GM19193 (cell line): Measurements from ENCODE around the gene SHB.

Source experiments
- POLR2A ChIP-seq: IDR thresholded peaks from 4 replicates; pipeline ENCODE4 v1.6.1; 2011; ENCODE audit not compliant: insufficient read depth, insufficient read length; ENCODE audit errors: extremely low read depth

Gene SHB

DNA sequence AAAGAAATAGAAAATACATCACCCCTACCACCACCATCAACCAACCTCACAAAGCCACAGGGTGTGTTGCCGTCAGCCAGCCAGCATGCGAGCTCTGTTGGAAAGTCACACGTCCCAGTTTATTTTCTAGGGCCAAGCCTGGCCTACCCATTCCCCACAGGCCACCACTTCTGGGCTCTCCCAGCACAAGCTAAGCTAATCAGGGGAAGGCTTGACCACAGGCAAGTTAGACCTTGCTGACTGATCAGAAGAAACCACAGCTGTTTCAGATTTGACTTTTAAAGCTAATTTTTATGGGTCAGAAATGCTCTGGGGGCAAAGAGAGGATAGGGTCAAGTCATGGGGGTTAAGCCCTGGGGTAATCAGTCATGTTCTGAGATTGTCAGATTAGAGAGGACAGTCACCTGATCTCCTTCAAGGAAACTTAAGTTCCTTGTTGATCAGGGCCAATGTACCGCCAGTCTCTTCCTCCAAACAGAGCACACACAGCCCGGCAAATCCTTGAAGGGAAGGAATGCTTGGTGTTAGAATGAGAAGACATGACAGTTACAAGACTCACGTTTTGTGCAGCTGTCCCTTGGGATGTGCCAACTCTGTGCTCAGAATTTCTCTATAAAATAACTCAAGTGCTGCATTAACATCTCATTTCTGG, 7.6 kb downstream of the SHB start:
- TF ChIP-seq POLR2A, result no peak

DNA sequence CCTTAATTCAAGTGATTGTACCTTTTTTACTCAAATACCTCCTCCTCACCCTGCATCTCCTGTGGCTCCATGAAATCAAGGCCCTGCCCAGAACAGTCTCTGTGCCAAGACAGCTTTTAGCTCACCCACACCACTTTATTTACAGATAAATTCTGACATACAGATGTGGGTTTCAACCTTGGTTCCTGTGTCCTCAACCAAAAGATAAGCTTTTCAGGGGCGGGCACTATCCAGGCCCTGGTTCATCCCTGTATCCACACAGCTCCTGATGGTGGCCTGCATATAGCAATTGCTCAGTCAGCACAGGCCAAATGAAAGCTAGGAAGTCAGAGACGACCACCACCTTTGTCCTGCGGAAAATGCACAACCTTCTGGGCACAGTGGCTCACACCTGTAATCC, 8.3 kb downstream of the SHB start:
- no peak for TF ChIP-seq POLR2A

DNA sequence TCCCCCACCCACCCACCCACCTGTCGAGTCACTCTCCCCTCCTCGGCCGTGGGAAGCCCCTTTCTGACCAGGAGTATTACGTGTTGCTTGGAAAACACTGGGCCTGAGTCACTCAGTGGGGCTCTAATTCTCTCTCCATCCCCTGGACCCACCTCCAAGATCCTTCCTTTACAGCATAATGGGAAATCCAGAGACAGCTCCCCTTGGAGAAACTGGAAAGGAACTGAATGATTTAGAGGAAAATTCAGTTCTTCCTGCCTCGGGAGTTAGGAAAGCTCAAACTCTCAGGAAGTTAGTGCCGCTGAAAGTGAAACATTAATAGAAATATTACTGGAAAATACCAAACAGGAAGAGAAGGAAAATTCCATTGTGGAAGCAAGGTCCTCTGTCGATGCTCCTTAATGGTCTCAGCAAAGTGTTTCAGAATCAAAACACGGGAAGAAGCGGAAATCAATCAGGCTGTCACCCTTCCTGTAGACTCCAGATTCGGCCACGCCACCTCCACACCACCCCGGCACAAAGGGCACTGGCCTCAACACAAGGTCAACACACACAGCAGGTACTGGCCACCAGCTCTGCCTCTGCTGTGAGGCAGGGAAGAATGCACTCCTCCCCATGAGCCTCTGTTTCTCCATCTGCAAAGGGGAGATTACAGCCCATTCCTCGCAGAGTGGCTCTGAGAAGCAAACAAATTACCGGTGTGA, 9.6 kb downstream of the SHB start:
- TF ChIP-seq POLR2A, result no peak

DNA sequence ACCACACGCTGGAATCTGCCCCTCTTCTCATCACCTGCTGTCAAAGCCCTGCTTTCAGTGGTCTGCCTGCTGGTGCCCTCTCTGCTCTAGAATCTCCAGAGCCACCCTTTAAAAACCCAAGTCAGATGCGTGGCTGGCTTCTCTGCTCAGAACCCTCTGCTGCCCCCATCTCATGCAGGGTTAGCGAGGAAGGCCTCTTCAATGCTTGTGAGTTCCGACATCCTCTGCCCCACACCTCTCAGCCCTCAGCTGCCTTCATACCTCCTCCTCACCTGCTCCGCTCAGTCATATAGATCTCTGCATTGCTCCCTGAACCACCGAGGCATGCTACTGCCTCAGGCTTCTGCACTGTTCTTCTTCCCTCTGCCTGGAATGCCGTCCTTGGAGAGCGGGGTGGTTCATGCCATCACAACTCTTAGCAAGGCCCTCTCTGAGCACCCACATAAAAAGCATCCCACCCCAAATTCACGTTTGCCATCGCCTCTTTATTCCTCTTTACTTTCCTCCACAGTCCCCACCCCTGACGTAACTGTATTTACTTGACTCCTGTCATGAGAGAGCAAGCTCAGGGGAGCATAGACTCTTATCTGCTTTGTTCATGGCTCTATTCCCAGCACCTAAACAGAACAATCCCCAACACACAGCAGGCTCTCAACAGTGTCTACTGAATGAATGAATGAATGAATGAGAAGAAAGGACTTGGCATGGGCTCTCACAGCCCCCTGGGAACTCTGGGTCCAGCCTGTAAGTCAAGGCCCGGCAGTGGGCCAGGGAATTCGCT, 10.4 kb downstream of the SHB start:
- TF ChIP-seq POLR2A, result no peak

DNA sequence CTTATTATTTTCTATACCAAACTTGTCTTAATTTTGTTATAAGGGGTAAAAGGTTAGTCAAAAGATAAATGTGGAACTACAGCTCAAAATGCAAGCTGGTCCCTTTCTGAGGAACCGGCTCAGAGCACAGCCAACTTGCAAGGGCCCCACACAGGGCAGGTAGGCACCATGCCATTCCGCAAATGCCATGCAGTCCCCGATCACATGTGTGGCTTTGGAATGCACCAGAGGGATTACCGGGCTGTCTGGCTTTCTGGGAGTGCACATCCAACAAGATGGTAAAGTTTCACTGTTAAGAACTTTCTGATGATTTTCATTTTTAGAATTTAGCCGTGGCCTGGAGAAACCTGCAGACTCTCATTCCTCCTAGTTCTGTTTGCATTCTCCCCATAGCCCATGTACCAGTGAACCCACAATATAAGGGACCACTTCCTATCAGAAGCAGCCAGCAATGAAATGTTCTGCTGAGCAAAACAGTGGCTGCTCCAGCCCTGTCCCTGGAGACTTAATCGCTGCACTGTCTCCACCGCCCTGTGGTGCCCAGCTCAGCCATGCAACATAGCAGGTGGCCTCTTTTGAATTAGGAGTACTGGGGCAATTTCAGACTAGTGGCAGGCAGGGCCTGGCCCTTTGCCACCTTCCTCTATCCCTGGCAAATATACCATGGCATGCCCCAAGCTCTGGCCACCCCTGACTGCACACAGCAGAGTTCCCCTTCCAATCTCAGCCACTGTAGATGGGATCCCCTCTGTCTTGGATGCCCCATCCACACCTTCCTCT, 11.4 kb downstream of the SHB start:
- no peak for TF ChIP-seq POLR2A

DNA sequence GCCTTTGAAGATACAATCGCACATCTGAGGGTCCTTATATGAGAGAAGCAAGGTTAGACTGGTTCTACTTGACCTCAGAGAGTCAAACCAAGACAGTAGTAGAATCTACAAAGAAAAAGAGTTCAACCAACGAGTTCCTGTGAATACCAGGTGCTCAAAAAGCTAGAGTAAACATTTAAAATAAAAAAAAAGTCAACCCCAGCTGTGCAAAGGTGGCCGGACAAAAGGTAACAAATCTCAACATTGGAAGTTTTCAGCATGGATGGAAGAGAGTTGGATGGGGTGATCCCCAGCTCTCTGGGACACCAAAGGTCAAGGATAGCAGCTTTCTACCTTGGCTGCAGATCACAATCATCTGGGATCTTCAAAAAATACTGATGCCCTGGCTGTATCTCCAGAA, 14.4 kb downstream of the SHB start:
- TF ChIP-seq POLR2A, result no peak

DNA sequence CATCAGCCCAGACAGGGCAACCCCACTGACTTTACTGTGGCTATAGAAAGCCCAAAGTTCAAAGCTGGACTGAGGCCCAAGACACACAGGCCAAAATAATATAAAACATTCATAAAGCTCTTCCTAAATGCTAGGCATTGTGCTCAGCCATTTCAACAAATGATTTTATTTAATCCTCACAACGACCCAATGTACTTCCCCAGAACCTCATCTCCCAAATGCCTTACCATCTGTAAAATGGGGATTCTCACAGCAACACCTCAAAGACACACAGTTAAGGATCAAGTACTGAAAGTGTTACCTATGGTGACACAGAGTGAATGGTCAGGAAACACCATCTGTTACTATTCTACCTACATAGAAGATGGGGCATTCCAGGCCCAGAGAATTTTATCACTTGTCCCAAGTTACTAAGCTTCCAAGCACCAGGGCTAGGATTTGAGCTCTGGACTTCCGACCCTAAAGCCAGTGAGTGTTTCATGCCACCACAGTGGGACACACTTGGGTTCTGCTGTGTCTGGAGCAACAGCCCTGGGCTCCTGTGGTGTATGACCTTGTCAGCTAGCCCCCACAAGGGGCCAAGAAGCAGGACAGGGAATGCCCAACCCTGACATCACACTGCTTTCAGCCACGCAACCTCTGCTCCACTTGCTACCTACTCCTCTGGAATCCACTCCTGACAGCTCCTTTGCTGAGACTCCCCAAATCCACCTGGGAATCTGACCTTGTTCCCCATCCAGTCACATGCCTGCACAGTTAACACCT, 15.1 kb downstream of the SHB start:
- no peak for TF ChIP-seq POLR2A

DNA sequence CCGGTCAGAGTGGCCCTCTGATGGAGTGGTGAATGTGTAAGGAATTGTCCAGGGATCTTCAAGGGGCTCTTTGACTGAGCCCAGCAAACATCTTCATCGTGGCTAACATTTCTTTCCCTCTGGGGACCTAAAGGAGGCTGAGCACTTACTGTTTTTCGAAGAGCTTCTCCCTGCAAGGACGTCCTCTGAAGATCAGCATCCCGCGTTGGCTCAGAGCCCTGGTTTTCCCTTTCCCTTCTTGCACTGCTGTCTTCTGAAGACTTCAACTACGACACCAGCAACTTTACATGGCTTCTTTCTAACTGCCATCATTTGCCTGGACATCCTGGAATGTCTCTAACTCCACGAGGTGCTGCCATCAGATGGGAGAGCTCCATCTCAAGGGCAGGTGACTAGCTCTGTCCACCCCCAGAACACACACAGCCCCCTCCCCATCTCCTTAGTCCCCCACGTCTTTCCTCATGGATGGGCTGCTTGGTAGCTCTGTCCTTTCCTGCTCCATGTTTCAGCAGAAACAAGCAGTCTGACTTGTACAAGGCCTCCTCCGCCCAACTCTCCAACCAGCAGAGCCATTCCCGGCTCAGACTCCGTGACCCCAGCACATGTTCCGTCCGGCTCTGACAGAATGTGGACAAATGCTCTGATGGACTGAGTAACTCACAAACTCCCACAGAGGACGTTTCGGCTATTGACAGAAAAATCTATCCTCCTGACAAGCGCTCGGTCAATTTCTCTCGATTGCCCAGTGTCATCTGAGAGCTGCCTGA, 17.1 kb downstream of the SHB start:
- TF ChIP-seq POLR2A, result no peak

DNA sequence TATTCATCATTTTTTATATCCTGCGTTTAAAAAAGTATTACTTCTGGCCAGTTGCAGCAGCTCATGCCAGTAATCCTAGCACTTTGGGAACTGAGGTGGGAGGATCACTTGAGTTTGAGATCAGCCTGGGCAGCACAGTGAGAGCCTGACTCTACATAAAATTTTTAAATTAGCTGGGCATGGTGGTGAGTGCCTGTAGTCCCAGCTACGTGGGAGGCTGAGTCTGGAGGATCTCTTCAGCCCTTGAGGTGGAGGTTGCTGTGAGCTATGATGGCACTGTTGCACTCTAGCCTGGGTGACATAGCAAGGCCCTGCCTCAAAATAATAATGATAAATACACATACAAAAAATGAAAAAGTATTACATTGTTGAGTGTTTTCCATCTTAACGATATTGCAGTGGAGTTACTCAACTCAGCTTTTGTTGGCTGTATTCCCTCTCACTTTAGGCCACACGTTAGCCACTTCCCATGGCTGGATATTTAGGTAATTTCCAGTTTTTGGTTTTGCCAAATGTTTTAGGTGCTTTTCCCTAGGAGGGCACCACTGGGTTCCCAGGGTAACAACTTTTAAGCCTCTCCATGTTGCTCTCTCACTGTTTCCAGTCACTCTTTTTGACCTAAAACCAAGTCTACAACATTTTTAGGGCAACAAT, 20.6 kb downstream of the SHB start:
- no peak for TF ChIP-seq POLR2A

DNA sequence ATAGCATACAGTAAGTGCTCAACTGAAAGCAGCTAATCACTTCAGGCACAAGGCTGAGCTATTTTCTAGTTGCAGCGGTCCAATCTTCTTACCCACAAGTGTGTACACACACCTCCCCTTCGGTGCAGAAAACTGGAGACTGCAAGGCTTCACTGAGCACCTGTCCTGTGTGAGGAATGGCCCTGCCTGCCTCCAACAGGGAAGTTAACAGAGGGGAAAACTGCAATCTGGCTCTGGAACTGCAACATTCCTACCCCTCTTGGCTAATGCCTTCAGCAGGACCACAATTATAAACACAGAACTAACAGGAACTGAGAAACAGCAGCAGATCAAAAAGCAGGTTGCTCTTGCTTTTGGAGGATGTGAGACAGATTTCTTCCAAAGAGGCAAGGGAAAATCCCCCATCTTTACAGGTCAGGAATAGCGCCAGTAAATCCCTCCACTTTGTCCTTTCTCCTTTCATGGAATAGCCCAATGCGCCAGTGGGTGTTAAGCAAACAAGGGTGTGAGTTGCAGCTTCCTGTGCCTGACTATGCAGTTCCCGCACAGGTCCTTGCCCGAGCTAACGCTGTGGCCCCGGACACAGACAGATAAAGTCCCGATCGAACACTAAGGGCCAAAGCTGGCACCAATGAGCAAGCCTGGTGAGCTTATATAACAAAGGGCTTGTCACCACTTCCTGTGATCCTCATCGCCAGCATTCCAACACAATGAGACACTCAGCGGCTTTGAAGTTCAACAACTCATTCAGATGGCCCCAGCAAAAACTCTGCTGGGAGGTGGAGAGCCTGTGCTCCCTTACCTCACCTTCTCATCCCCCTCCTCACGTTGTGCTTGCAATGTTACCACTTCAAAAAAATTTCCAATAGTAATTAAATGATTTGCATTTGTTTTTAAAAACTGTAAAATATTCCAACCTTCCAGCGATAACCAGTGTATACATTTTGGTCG, 21.5 kb downstream of the SHB start:
- TF ChIP-seq POLR2A, result no peak

DNA sequence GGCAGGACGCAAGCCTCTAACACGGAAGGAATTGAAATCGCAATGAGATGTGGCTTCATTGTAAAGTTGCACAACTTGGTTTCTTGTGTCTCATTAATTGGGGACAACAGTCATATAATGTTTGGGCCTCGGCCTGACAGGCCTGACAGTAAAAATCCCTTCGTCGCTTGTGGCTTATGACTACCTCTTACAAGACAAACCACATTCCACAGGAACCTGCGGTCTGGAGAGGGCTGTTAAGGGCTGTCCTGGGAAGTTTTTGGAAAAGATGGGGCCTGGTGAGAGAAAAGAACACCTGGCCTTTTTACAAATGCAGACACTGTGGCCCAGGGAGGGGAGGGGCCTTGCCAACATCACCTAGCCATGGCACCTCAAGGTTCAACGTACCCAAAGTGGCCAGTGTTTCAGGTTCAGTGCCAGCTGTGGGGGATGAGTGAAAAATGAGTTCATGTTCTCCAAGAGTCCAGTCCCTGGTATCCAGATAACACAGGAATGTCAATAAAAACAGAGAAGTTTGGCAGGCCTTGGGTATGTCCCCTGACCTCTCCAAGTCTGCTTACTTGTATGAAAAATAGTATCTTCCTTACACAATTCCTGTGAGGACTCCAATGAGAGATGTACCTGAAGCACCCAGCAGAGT, 22.2 kb downstream of the SHB start:
- no peak for TF ChIP-seq POLR2A

DNA sequence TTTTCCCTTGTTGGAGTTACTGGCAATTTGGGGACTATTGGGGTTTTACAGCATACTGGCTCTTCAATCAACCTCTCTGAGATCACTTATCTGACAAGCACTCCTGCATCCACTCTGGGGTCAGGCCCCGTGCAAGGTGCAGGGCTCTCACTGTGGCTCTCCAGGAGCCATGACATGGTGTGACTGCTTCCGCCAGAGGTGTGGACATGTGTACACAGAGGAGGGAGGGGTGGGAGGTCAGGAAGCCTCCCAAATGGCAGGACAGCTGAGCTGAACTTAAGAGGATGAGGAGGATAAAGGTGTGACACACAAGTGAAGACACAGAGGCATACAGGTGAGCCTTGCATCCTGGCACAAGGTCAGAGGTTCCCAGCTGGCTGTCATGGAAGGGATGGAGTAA, 24.3 kb downstream of the SHB start:
- no peak for TF ChIP-seq POLR2A
